ENCODE data around the gene CRYBG3.

The CRYBG3 gene

GRCh38 chr3:97871801-97872524, 50.2 kb downstream of the CRYBG3 start:
- peak; percentile 92 for DNase-seq (ENCODE audit: low read depth)
- H3K4me3 ChIP-seq (ENCODE audit: control insufficient read depth, low read depth, low read length) = no peak overlapping the region
- TF ChIP-seq CTCF (IDR thresholded peaks at IDR 0.05; ENCODE audit: control insufficient read depth, insufficient read depth, low read depth, low read length, missing control alignments) = no peak

- H3K4me3 ChIP-seq (ENCODE audit: control insufficient read depth, low read depth, low read length) = no peak overlapping the region
- DNase-seq (ENCODE audit: low read depth) = no peak
- no peak for TF ChIP-seq CTCF (IDR thresholded peaks at IDR 0.05; ENCODE audit: control insufficient read depth, insufficient read depth, low read depth, low read length, missing control alignments)
Observed at GRCh38 chr3:97872525-97873042, 50.8 kb downstream of the CRYBG3 start.

GRCh38 chr3:97880267-97880666, 58.5 kb downstream of the CRYBG3 start:
- H3K4me3 ChIP-seq (ENCODE audit: control insufficient read depth, low read depth, low read length) = no peak overlapping the region
- DNase-seq (ENCODE audit: low read depth) = no peak
- no peak for TF ChIP-seq CTCF (IDR thresholded peaks at IDR 0.05; ENCODE audit: control insufficient read depth, insufficient read depth, low read depth, low read length, missing control alignments)

- TF ChIP-seq CTCF (IDR thresholded peaks at IDR 0.05; ENCODE audit: control insufficient read depth, insufficient read depth, low read depth, low read length, missing control alignments) = no peak
- no peak overlapping the region for H3K4me3 ChIP-seq (ENCODE audit: control insufficient read depth, low read depth, low read length)
- DNase-seq (ENCODE audit: low read depth) = peak; percentile 28
Observed at GRCh38 chr3:97882975-97883598, 61.3 kb downstream of the CRYBG3 start.

GRCh38 chr3:97883736-97884135, 61.9 kb downstream of the CRYBG3 start:
- no peak for DNase-seq (ENCODE audit: low read depth)
- no peak for TF ChIP-seq CTCF (IDR thresholded peaks at IDR 0.05; ENCODE audit: control insufficient read depth, insufficient read depth, low read depth, low read length, missing control alignments)
- no peak overlapping the region for H3K4me3 ChIP-seq (ENCODE audit: control insufficient read depth, low read depth, low read length)

GRCh38 chr3:97884586-97885123, 62.8 kb downstream of the CRYBG3 start:
- H3K4me3 ChIP-seq (ENCODE audit: control insufficient read depth, low read depth, low read length) = no peak overlapping the region
- no peak for DNase-seq (ENCODE audit: low read depth)

More at GRCh38 chr3:97884586-97885123, 62.8 kb downstream of the CRYBG3 start:
- TF ChIP-seq CTCF (IDR thresholded peaks at IDR 0.05; ENCODE audit: control insufficient read depth, insufficient read depth, low read depth, low read length, missing control alignments) = no peak
